ENCODE data around the gene ZNF526. TPM values are rescaled to one million over a fixed set of nuclear protein-coding genes. Genes with fewer than 3 reads are reported as not detected.

ZNF526 gene
- total RNA-seq, 1 donor from 2014 or later, result 22.7 TPM

GRCh38 chr19:42202290-42202880 is 17.7 kb upstream of the ZNF526 start:
- H3K4me3 Mint-ChIP-seq, result peak overlapping the region; percentile 62
- H3K27ac Mint-ChIP-seq, result peak overlapping the region; percentile 93
- ATAC-seq (ENCODE audit: low read depth) (no peak), DNase-seq (no peak)
- TF ChIP-seq CTCF (IDR thresholded peaks at IDR 0.05), result no peak
- H3K27me3 Mint-ChIP-seq, result no peaks in the 10 kb centered on the region
- POLR2A ChIA-PET, result interaction anchor here (0.6 to 5.3 kb wide), 5 partner anchors 14 to 88 kb away, joined by 3 to 31 read pairs (median 7); partner anchors contain the start of genes DEDD2 and POU2F2
- intact Hi-C loops (cut with micrococcal nuclease), result loop anchor here (1.0 to 5.0 kb wide), 3 partner anchors 40 to 90 kb away; partner anchors contain the start of gene GSK3A
- H3K4me1 Mint-ChIP-seq, result peaks cover 82% of the 10 kb centered on the region
- CTCF ChIA-PET, result interaction anchor here (1.0 to 2.3 kb wide), 3 partner anchors 77 to 94 kb away, joined by 3 to 9 read pairs (median 7); no protein-coding TSS in a partner anchor
- peaks cover 64% of the 10 kb centered on the region for H3K36me3 Mint-ChIP-seq (ENCODE audit: low read depth)
- no peaks in the 10 kb centered on the region for H3K9me3 Mint-ChIP-seq

DNA sequence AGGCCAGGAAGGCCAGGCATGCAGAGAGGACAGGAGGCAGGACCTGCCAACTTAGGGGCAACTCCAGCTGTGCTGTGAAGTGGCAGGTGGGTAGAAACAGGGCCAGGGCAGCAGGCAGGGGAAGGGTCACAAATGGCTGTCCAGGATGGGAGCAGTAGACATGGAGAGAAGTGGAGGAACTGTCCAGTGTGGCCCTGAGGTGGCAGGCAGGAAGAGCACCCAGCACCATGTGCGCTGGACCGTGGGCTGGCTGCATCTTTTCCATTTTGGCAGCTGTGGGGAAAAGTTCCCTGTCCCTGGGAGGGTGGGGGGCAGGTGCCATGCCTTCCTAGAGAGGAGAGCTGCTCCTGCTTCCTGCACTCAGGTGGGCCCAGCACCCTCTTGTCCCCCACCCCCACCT is 16.4 kb upstream of the ZNF526 start:
- Mint-ChIP-seq H3K27ac (peak overlapping the region; percentile 93), H3K4me3 (no peak overlapping the region), H3K27me3 (no peaks in the 10 kb centered on the region), H3K36me3 (ENCODE audit: low read depth) (peaks cover 70% of the 10 kb centered on the region), H3K9me3 (no peaks in the 10 kb centered on the region), H3K4me1 (peaks cover 78% of the 10 kb centered on the region)
- intact Hi-C loops (cut with micrococcal nuclease), result loop anchor here (5.0 kb wide), 2 partner anchors 79 to 91 kb away; no protein-coding TSS in a partner anchor
- ChIA-PET CTCF (interaction anchor here (1.0 to 1.1 kb wide), 2 partner anchors 13 to 76 kb away, joined by 3 read pairs; no protein-coding TSS in a partner anchor), POLR2A (interaction anchor here (0.6 kb wide), 1 partner anchor 88 kb away, joined by 3 read pairs; no protein-coding TSS in a partner anchor)
- ATAC-seq (ENCODE audit: low read depth) (no peak), DNase-seq (no peak)
- TF ChIP-seq CTCF (IDR thresholded peaks at IDR 0.05), result no peak

DNA sequence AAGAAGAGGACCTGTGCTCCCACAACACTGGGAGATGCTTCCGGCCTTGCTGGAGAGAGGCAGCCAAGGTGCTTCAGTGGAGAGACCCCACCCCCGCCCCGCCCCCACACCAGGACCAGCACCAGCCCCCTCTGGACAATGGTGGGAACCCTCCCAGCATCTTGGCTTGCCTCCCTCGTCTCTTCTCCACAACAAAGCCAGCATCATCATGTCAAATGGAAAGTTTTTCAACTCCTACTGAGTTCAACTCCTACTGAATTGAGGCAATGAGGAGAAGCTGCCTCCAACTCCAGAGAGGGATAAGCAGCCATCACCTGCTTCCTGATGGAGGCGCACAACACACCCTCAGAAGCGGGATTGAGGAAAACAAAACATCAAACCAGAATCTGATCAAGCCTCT is 15.4 kb upstream of the ZNF526 start:
- peaks cover 69% of the 10 kb centered on the region for H3K4me1 Mint-ChIP-seq
- no peak overlapping the region for H3K4me3 Mint-ChIP-seq
- ChIA-PET CTCF (no interaction called here), POLR2A (interaction anchor here (0.7 kb wide), 2 partner anchors 12 to 22 kb away, joined by 3 to 5 read pairs; no protein-coding TSS in a partner anchor)
- H3K27ac Mint-ChIP-seq, result no peak overlapping the region
- DNase-seq (no peak), ATAC-seq (ENCODE audit: low read depth) (no peak)
- no peaks in the 10 kb centered on the region for H3K9me3 Mint-ChIP-seq
- no peak for TF ChIP-seq CTCF (IDR thresholded peaks at IDR 0.05)
- no peaks in the 10 kb centered on the region for H3K27me3 Mint-ChIP-seq
- H3K36me3 Mint-ChIP-seq (ENCODE audit: low read depth), result peaks cover 72% of the 10 kb centered on the region
- intact Hi-C loops (cut with micrococcal nuclease), result loop anchor here (5.0 kb wide), 2 partner anchors 78 to 92 kb away; no protein-coding TSS in a partner anchor

DNA sequence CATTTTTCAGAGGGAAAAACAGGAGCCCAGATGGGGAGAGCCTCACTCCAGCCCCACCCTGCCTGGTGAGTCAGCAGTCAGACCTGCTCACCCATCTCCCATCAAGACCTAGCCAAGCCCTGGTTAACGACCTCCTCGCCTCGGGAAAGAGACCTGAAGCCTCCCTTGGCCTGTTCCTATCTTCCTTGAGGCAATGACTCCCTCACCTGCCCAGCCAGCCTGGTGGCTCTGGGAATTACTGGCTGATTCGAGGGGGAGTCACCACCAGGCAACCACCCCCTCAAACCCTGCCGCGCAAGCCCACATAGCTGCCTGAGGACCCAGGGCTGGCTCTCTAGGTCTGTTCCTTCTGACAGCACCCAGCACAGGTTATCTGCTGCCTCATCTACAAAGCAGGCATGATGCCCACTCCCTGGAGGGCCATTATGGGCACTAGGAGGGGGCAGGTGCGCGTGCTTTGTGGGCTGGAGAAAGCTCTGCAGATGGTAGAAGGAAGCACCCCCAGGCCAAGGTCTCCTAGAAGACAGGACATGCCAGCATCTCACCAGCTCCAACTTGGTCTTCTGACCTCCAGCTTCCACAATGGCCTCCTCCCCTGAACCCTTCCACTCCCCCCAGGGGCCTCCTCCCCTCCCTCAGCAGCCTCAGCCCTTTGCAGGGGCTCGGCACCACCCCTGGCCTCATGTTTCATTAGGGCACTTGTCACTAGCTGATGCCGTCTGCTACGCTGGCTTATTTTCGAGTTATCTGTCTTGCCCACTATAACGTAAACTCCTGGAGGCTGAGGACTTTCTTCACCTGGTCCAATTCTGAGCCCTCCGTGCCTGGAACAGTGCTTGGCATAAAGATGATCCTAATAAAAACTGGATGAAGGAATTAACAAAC is 13.0 kb upstream of the ZNF526 start:
- H3K4me1 Mint-ChIP-seq, result peaks cover 47% of the 10 kb centered on the region
- TF ChIP-seq CTCF (IDR thresholded peaks at IDR 0.05), result no peak
- H3K4me3 Mint-ChIP-seq, result no peak overlapping the region
- ChIA-PET CTCF (no interaction called here), POLR2A (no interaction called here)
- DNase-seq (no peak), ATAC-seq (ENCODE audit: low read depth) (no peak)
- intact Hi-C loops (cut with micrococcal nuclease), result no loop called here
- H3K27ac Mint-ChIP-seq, result peak overlapping the region; percentile 35
- H3K9me3 Mint-ChIP-seq, result no peaks in the 10 kb centered on the region
- H3K27me3 Mint-ChIP-seq, result no peaks in the 10 kb centered on the region
- peaks cover 73% of the 10 kb centered on the region for H3K36me3 Mint-ChIP-seq (ENCODE audit: low read depth)
